ENCODE data around the gene CES2.
"Not testable (repeated sequence)": the region's sequence is repeated elsewhere in the genome, so short reads cannot be mapped to it uniquely, and the experiment has no call there.

CES2 gene

DNA sequence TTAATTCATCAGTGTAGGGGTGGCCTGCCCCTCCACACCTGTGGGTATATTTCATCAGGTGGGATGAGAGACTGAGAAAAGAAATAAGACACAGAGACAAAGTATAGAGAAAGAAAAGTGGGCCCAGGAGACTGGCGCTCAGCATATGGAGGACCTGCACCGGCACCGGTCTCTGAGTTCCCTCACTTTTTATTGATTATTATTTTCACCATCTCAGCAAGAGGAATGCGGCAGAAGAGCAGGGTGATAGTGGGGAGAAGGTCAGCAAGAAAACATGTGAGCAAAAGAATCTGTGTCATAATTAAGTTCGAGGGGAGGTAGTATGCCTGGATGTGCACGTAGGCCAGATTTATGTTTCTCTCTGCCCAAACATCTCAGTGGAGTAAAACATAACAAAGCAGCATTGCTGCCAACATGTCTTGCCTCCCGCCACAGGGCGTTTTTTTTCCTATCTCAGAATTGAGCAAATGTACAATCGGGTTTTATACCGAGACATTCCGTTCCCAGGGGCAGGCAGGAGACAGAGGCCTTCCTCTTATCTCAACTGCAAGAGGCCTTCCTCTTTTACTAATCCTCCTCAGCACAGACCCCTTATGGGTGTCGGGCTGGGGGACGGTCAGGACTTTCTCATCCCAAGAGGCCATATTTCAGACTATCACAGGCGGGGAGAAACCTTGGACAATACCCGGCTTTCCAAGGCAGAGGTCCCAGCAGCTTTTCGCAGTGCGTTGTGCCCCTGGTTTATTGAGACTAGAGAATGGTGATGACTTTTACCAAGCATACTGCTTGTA is 20.2 kb downstream of the CES2 start:
- not testable (repeated sequence) for FAIRE-seq

DNA sequence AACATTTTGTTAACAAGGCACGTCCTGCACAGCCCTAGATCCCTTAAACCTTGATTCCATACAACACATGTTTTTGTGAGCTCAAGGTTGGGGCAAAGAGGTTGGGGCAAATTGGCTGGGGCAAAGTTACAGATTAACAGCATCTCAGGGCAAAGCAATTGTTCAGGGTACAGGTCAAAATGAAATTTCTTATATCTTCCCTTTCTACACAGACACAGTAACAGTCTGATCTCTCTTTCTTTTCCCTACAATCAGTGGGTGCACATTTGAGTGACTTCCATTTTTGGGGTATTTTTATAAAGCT is 20.8 kb downstream of the CES2 start:
- not testable (repeated sequence) for FAIRE-seq

DNA sequence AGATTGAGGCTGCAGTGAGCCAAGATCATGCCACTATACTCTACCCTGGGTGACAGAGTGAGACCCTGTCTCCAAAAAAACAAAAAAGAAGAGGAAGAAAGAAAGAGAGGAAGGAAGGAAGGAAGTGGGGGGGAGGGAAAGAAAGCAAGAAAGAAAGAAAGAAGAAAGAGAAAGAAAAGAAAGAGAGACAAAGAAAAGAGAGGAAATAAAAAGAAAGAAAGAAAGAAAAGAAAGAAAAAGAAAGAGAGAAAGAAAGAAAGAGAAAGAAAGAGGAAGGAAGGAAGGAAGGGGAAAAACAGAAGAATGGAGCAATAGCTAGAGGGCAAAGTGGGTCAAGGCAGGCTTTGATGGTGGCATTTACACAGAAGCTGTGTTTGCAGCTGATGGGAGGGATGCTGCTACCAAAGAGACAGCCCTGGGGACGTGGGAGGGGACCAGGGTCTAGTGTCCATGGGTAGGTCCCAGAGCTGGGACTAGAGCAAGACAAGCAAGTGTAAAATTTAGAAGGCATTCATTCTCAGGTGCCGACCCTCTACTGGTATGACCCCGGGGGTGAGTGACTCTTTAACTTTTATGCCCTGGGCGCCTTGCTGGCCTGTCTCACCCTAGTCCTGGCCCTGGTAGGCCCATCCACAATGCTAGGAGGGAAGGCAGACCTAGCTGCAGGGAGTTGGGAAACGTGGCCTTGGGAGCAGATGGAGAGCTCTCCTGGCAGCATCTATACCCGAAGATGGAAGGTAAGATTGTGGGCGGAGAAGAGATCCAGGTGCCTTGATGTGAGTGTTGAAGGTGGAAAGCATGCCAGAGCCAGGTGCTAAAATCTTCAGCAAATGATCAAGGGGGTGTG is 23.8 kb downstream of the CES2 start:
- FAIRE-seq = no peak

DNA sequence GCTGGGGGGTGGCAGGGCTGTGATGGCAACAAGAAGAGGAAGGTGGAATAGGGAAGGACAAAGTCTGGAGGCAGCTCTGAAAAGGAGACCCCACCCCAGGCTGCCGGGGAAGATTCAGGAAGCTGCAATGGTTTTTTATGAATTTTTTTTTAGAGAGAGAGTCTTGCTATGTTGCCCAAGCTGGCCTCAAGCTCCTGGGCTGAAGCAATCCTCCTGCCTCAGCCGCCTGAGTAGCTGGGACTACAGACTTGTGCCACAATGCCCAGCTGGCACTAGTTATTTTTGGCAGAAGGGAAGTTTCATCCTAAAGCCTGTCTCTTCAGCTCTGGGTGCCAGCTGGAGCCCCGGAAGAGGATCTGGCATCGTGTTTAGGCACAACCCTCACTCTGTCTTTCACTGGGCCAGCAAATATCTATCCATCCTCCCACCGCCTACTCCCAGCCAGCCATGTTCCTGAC is 24.4 kb downstream of the CES2 start:
- FAIRE-seq = no peak

DNA sequence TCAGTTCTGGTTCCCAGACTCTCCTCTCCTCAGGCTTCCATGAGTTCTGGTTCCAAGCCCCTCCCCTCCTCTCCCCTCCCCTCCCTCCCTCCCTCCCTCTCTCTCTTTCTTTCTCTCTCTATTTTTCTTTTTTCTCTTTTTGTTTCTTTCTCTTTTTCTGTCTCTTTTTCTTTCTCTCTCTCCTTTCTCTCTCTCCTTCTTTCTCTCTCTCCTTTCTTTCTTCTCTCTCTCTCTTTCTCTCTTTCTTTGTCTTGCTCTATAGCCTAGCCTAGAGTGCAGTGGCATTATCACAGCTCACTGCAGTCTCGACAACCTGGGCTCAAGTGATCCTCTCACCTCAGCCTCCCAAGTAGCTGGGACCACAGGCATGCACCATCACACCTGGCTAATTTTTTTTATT is 25.0 kb downstream of the CES2 start:
- no peak for FAIRE-seq

DNA sequence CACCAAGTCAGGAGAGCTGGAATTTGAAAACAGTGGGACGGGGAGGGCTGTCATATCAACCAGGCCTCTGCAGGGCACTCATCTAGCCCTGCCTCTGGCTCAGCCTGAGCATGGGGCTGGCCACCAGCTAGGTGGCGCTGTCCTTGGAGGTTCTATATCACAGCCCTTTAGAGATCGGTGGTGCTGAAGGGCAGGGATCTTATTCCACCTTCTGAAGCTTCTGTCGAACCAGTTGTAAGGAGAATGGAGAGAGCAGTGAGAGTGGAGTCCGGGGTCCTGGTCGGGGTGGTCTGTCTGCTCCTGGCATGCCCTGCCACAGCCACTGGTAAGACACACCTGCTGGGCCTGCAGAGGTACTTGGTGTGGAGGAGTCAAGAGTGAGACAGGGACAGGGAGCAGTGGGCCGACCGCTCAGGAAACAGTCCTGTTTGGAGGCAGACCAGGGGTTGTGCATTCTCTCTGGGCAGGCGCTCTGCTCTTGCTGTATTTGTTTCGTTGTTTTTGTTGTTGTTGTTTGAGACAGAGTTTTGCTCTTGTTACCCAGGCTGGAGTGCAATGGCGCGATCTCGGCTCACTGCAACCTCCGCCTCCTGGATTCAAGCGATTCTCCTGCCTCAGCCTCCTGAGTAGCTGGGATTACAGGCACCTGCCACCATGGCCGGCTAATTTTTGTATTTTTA is 25.9 kb downstream of the CES2 start, which contains the start of gene CES3:
CES3 (plus strand) TSS at position 202 of the 680 bp plus-strand sequence; CDS start at position 244, 42 bp downstream.
- FAIRE-seq = no peak

DNA sequence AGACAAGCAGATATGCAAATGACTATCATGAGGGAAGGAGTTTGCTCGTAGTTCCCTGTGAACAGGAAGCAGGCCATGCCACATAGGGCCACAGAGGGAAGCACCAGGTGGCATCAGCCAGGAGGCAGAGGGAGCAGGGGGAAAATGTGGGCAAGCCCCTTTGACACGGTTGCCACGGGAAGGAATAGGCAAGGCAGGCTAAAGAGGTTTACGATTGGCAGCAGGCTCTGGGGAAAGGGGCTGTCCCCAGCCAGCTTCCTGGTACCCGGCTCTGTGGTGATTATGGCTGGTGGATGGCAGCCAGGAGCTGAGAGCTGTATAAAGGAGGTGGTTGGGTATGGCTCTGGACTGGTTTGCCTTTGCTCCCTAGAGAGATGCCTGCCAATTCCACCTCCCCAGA is 26.6 kb downstream of the CES2 start:
- no peak for FAIRE-seq

DNA sequence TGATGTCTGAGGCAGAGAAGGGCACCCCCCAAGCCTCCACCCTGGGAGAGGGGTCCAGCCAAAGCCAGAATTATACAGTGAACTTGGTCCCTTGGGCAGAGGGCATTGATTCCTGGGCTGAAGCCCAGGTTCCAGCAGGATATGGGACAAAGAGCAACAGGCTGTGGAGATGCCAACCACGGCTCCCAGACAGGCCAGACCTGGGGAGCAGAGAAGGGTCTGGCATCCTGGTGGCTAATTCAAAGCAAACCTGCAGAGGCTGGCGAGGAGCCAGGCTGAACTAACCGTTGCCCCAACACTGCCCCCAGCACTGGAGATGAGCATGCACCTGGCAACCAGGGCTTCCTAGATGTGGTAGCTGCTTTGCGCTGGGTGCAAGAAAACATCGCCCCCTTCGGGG is 28.7 kb downstream of the CES2 start:
- FAIRE-seq = no peak

DNA sequence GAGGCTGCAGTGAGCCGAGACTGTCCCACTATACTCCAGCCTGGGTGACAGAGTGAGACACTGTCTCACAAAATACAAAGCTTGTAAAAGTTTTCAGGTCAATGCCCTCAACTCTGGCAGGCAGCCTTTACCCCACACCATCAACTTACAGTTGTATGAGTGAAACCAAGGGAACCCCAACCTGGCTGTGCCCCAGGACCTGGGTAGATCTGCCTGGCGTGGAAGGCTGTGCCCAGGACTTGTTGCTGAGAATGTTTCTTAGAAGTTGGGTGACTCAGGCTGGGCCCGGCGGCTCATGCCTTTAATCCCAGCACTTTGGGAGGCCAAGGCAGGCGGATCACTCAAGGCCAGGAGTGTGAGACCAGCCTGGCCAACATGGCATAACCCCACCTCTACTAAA is 33.5 kb downstream of the CES2 start:
- no peak for FAIRE-seq

DNA sequence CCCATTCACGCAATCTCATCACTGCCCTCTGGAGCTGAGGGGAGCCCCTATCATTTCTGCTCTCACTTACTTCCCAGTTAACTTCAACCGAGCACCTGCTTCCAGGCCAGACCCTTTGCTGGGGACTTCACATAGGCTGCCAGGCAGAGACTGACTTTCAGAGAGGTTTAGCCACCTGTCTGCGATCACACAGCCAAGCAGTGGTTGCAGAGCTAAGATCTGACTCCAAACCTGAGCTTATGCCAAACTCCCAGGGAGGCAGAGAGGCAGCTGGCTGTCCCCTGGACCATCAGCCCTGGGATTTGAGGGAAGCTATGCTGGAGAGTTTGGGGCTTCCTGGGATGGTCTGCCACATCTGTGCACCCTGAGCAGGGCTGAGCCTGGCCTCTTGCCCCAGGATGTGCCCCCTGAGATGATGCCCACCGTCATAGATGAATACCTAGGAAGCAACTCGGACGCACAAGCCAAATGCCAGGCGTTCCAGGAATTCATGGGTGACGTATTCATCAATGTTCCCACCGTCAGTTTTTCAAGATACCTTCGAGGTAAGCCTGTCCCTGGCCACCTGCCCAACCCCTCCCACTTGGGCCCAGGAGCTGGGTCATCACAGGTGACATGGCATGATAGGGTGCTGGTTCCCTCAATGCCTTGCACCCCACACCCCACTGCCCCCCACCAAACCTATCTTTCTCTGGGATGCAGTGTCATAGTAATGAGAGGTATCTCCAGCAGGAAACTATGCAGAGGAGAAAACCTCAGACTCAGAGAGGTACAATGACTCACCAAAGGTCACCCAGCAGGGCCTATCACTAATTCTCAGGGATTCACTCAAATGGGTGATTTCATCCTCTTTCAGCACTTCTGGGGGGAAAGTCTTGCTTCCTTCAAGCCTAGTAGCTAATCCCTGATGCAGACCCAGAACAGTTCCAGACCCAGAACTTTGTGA is 35.7 kb downstream of the CES2 start:
- no peak for FAIRE-seq

DNA sequence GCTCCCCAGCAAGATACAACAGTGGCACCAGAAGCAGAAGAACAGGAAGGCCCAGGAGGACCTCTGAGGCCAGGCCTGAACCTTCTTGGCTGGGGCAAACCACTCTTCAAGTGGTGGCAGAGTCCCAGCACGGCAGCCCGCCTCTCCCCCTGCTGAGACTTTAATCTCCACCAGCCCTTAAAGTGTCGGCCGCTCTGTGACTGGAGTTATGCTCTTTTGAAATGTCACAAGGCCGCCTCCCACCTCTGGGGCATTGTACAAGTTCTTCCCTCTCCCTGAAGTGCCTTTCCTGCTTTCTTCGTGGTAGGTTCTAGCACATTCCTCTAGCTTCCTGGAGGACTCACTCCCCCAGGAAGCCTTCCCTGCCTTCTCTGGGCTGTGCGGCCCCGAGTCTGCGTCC is 37.7 kb downstream of the CES2 start:
- no peak for FAIRE-seq

DNA sequence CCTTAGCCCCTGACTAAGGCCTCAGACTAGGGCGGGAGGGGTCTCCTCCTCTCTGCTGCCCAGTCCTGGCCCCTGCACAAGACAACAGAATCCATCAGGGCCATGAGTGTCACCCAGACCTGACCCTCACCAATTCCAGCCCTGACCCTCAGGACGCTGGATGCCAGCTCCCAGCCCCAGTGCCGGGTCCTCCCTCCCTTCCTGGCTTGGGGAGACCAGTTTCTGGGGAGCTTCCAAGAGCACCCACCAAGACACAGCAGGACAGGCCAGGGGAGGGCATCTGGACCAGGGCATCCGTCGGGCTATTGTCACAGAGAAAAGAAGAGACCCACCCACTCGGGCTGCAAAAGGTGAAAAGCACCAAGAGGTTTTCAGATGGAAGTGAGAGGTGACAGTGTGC is 38.4 kb downstream of the CES2 start:
- FAIRE-seq = no peak

DNA sequence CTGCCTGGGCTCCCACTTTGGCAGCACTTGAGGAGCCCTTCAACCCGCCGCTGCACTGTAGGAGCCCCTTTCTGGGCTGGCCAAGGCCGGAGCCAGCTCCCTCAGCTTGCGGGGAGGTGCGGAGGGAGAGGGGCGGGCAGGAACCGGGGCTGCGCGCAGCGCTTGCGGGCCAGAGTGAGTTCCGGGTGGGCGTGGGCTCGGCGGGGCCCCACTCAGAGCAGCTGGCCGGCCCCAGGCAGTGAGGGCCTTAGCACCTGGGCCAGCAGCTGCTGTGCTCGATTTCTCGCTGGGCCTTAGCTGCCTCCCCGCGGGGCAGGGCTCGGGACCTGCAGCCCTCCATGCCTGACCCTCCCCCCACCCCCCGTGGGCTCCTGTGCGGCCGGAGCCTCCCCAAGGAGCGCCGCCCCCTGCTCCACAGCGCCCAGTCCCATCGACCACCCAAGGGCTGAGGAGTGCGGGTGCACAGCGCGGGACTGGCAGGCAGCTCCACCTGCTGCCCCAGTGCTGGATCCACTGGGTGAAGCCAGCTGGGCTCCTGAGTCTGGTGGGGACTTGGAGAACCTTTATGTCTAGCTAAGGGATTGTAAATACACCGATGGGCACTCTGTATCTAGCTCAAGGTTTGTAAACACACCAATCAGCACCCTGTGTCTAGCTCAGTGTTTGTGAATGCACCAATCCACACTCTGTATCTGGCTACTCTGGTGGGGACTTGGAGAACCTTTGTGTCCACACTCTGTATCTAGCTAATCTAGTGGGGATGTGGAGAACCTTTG is 39.0 kb downstream of the CES2 start:
- not testable (repeated sequence) for FAIRE-seq

DNA sequence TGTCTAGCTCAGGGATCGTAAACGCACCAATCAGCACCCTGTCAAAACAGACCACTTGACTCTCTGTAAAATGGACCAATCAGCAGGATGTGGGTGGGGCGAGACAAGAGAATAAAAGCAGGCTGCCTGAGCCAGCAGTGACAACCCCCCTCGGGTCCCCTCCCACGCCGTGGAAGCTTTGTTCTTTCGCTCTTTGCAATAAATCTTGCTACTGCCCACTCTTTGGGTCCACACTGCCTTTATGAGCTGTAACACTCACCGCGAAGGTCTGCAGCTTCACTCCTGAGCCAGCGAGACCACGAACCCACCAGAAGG is 39.6 kb downstream of the CES2 start:
- not testable (repeated sequence) for FAIRE-seq

DNA sequence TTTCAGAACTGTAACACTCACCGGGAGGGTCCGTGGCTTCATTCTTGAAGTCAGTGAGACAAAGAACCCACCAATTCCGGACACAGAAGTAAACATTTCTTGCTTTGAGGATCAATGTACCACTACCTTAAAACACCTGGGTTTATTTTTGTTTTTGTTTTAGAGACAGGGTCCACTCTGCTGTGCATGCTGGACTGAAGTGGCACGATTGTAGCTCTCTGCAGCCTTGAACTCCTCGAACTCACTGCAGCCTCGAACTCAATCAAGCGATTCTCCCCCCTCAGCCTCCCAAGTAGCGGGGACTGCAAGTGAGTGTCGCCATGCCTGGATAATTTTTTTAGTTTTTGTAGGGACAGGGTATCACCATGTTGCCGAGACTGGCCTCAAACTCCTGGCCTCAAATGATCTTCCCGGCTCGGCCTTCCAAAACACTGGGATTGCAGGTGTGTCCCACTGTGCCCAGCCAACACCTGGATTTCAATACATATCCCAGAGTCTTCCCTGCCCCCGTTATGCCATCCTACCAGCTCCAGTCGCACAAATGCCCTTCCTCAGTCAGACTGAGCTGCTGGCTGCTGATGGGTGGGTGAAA is 40.1 kb downstream of the CES2 start:
- FAIRE-seq = no peak

DNA sequence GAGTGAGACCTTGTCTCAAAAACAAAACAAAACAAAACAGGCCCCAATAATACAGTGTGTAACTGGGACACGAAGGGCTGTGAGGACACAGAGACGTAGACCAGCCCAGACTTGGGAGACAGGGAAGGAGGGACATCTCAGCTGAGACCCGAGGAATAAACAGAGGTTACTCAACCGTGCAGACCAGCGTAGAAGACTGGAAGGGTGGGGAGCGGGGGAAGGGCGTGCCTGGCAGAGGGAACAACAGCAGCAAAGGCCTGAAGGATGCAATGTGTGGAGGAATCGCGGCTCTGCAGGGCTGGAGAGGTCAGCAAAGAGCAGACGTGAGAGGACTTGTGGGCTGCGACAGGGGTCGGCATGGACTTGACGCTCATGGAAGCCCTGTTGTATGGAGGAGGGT is 41.4 kb downstream of the CES2 start:
- no peak for FAIRE-seq

DNA sequence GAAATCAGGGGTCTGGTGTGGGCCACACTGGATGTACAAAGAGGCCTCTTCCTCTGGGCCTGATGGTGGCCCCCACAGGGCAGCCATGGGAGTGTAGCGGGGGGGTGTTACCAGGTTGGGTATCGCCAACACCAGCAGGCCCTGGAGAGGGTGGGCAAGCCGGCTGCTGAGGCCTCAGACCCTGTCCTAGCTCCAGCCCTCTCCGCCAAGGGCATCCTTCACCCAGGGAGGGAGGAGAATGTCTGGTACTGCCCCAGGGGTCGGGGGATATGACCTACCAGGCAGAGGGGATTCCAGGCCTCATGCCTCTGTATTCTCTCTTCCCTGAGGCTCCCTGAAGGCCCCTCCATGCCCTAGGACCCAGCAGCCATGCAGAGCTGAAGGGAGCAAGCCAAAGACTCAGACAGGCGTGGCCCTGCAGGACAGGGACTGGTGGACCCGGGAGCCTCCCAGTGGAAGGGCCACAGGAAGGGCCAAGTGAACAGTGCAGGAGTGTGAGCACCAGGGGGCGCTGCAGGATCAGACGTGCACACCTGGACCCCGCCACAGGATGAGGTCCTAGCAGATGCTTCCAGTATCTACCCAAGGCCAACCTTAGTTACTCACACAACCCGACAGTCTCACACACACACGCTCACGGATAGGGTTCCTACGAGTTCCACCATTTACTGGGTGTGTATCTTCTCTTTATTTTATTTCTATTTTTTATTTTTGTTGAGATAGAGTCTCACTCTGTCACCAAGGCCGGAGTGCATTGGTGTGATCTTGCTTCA is 42.2 kb downstream of the CES2 start:
- FAIRE-seq = no peak

DNA sequence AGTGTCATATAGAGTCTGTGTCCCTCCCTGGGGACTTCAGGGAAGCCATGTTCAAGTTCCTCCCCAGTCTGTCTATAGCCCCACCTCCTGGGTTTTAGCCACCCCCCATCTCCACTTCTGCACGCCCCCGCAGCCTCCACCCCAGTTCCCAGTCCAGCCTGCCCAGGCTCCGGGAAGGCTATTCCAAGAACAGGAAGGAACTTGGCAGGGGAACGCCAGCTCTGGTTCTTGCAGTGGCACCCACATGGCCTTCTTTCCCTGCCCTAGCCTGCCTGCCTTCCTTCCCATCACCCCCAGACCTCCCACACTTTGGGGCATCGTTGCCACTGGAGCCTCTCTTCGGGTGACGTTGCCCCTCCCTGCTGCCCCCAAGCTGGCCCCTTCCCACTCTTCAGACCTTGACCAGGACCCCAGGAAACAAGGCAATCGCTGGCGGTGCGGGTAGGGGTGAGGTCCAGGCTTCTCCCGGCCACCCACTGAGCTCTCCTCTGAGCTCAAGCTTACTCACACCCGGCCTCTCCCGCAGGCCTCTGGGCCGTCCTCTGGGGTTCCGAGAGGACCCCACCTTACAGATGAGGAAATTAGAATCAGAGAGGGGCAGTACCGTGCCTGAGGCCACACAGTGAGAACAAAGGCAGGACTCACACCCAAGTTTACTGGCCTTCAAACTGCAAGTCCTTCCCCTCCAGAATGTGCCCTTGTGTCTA is 43.8 kb downstream of the CES2 start:
- no peak for FAIRE-seq

DNA sequence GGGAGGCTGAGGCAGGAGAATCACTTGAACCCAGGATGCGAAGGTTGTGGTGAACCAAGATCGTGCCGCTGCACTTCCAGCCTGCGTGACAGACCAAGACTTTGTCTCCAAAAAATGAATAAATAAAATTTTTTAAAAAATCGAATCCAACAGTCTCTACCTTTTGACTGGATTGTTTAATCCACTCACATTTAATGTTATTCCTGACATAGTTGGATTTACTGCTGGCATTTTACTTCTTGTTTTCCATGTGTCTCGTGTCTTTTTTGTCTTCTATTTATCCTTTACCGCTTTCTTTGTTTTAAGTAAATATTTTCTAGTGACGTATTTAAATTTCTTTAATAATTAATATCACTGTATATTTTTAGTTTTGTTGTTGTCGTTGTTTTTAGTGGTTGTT is 47.7 kb downstream of the CES2 start:
- FAIRE-seq = no peak

DNA sequence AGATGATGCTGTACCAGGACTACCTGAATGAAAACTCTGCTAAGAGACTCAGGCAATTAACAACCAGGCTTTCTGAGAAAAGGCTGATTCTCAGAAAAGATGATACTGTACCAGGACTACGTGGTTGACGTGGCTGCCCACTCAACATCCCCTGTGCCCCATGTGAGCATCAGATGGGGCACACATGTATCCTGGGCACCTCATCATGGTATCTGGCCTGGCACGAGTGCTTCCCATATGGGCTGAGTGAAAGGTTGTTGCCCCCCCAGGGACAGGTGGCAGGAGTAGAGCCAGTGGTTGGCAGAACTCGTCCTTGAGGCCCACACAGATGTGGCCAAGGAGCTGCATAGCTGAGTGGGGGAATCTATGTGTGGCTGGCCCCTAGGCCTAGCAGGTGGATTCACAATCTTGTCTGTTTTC is 49.6 kb downstream of the CES2 start:
- FAIRE-seq = no peak

Data from islet of Langerhans (tissue), 1 donor.